Activated T-helper 2 cell treated with anti-CD3 and anti-CD28 coated beads, Interferon-gamma antibody, Interleukin-2, Interleukin-4, amounts not matched to agents 10 μg/mL and 5 μg/mL and 100 μg/mL, durations not matched to agents 14 hours and 24 hours and 36 hours (primary cell): ENCODE data around the gene WDR76. TPM values are rescaled to one million over a fixed set of nuclear protein-coding genes. Genes with fewer than 3 reads are reported as not detected.
"Not testable (repeated sequence)": the region's sequence is repeated elsewhere in the genome, so short reads cannot be mapped to it uniquely, and the experiment has no call there.

Experiments
- DNase-seq: peaks from one replicate; pipeline ENCODE4 v3.0.0; 2021; ENCODE audit warnings: low spot score
- H3K27ac Mint-ChIP-seq: one replicate; pipeline ENCODE4 v1.8.0; 2021; ENCODE audit warnings: mixed read lengths
- H3K27me3 Mint-ChIP-seq: one replicate; pipeline ENCODE4 v1.8.0; 2021; ENCODE audit warnings: low read depth, mixed read lengths
- H3K36me3 Mint-ChIP-seq: one replicate; pipeline ENCODE4 v1.8.0; 2021; ENCODE audit warnings: low read depth, mixed read lengths
- H3K4me1 Mint-ChIP-seq: one replicate; pipeline ENCODE4 v1.8.0; 2021; ENCODE audit warnings: low read depth, mixed read lengths
- H3K4me3 Mint-ChIP-seq: one replicate; pipeline ENCODE4 v1.8.0; 2021; ENCODE audit warnings: low read depth, mild to moderate bottlenecking, moderate library complexity, mixed read lengths
- H3K9me3 Mint-ChIP-seq: one replicate; pipeline ENCODE4 v1.8.0; 2021; ENCODE audit warnings: mixed read lengths
- intact Hi-C: fragments of 100-400 bp; cut with micrococcal nuclease; formaldehyde crosslinking; loops from one replicate; pipeline ENCODE4 v1.15.1; 2023
- total RNA-seq: library from RNA; stranded (reverse); gene quantifications from 2 replicates; pipeline ENCODE4 v1.2.3, GENCODE V29; 2022

WDR76 gene
- total RNA-seq, 1 donor from 2014 or later = 71.0 TPM

GRCh38 chr15:43799209-43799944 lies 27.4 kb upstream of the WDR76 start:
- Mint-ChIP-seq H3K27me3 (no peaks in the 10 kb centered on the region), H3K4me1 (peaks cover 34% of the 10 kb centered on the region), H3K27ac (peak overlapping the region; percentile 38), H3K4me3 (peak overlapping the region; percentile 30), H3K36me3 (peaks cover 80% of the 10 kb centered on the region), H3K9me3 (no peaks in the 10 kb centered on the region)
- intact Hi-C loops = no loop called here
- no peak for DNase-seq

DNA sequence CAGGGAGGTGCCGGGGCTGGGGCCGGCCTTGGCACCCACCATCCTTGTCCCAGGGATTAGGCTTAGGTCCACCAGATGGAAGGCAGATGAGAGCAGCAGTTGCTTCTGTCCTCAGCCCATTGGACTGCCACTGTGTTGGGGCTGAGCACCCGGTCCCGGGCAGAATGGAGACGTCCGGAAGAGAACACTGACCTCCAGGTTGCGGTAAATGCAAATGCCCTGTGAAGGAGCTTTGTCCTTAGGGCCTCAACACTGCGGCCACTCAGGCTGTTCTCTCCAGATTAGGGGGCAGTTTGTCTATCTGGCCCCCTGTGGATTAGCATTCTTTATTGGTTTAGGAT lies 26.9 kb upstream of the WDR76 start, which contains the start of gene SERINC4:
TSS of gene SERINC4 (minus strand) at position 276 of the 341 bp plus-strand sequence. CDS start at position 42, 234 bp downstream.
- peaks cover 80% of the 10 kb centered on the region for H3K36me3 Mint-ChIP-seq
- DNase-seq = no peak
- H3K9me3 Mint-ChIP-seq = no peaks in the 10 kb centered on the region
- H3K4me1 Mint-ChIP-seq = peaks cover 29% of the 10 kb centered on the region
- peak within 1 kb of the TSS; percentile 97 for H3K27ac Mint-ChIP-seq
- H3K4me3 Mint-ChIP-seq = peak within 1 kb of the TSS; percentile 100
- H3K27me3 Mint-ChIP-seq = no peaks in the 10 kb centered on the region
- intact Hi-C loops = loop anchor here (1.0 to 2.0 kb wide), 2 partner anchors 8 to 53 kb away; partner anchors contain the start of genes PDIA3 and SERF2

- Mint-ChIP-seq H3K4me3 (peak within 1 kb of the TSS; percentile 100), H3K4me1 (peaks cover 28% of the 10 kb centered on the region), H3K9me3 (no peaks in the 10 kb centered on the region), H3K36me3 (peaks cover 79% of the 10 kb centered on the region), H3K27me3 (no peaks in the 10 kb centered on the region), H3K27ac (peak within 1 kb of the TSS; percentile 97)
- intact Hi-C loops = loop anchor here (1.0 to 2.0 kb wide), 2 partner anchors 8 to 54 kb away; partner anchors contain the start of genes PDIA3 and SERF2
- DNase-seq = peak; percentile 88
Observed at GRCh38 chr15:43800286-43801141, 26.3 kb upstream of the WDR76 start, which contains the start of gene HYPK. TSS of gene HYPK (plus strand) at chr15:43800599. CDS start at chr15:43800623, 24 bp downstream.

- H3K9me3 Mint-ChIP-seq, H3K4me3 Mint-ChIP-seq, H3K27me3 Mint-ChIP-seq, H3K27ac Mint-ChIP-seq, DNase-seq, intact Hi-C loops: not testable (repeated sequence)
- Mint-ChIP-seq H3K36me3 (peaks cover 80% of the 10 kb centered on the region), H3K4me1 (peaks cover 25% of the 10 kb centered on the region)
Observed at GRCh38 chr15:43802676-43803075, 24.1 kb upstream of the WDR76 start.

- Mint-ChIP-seq H3K27ac (no peak overlapping the region), H3K27me3 (no peaks in the 10 kb centered on the region), H3K9me3 (no peaks in the 10 kb centered on the region), H3K36me3 (peaks cover 76% of the 10 kb centered on the region), H3K4me3 (no peak overlapping the region), H3K4me1 (peaks cover 3% of the 10 kb centered on the region)
- intact Hi-C loops = no loop called here
- no peak for DNase-seq
Observed at GRCh38 chr15:43808435-43808950, 18.3 kb upstream of the WDR76 start.

- Mint-ChIP-seq H3K27me3 (no peaks in the 10 kb centered on the region), H3K4me1 (peaks cover 3% of the 10 kb centered on the region), H3K36me3 (peaks cover 76% of the 10 kb centered on the region), H3K27ac (no peak overlapping the region), H3K4me3 (no peak overlapping the region), H3K9me3 (no peaks in the 10 kb centered on the region)
- intact Hi-C loops = no loop called here
- no peak for DNase-seq
Observed at GRCh38 chr15:43808960-43809678, 17.7 kb upstream of the WDR76 start.

DNA sequence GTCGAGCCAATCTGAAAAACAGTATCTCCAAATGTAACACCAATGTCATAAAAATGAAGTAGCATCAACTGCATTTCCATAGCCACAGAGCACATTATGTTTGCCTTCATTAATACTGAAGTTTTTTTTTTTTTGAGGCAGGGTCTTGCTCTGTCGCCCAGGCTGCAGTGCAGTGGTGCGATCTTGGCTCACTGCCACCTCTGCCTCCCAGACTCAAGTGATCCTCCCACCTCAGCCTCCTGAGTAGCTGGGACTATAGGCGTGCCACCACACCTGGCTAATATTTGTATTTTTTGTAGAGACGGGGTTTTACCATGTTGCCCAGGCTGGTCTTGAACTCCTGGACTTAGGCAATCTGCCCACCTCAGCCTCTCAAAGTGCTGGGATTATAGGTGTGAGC lies 11.7 kb upstream of the WDR76 start:
- H3K27me3 Mint-ChIP-seq, H3K9me3 Mint-ChIP-seq, H3K4me3 Mint-ChIP-seq, DNase-seq, intact Hi-C loops, H3K27ac Mint-ChIP-seq, H3K4me1 Mint-ChIP-seq: not testable (repeated sequence)
- peaks cover 62% of the 10 kb centered on the region for H3K36me3 Mint-ChIP-seq

GRCh38 chr15:43821505-43821904 lies 5.3 kb upstream of the WDR76 start:
- Mint-ChIP-seq H3K27me3 (no peaks in the 10 kb centered on the region), H3K36me3 (peaks cover 36% of the 10 kb centered on the region), H3K4me1 (peaks cover 20% of the 10 kb centered on the region), H3K4me3 (peak overlapping the region; percentile 44), H3K9me3 (no peaks in the 10 kb centered on the region), H3K27ac (no peak overlapping the region)
- no peak for DNase-seq
- intact Hi-C loops = loop anchor here (10.0 kb wide), 2 partner anchors 713 to 903 kb away; partner anchors contain the start of gene EIF3J

DNA sequence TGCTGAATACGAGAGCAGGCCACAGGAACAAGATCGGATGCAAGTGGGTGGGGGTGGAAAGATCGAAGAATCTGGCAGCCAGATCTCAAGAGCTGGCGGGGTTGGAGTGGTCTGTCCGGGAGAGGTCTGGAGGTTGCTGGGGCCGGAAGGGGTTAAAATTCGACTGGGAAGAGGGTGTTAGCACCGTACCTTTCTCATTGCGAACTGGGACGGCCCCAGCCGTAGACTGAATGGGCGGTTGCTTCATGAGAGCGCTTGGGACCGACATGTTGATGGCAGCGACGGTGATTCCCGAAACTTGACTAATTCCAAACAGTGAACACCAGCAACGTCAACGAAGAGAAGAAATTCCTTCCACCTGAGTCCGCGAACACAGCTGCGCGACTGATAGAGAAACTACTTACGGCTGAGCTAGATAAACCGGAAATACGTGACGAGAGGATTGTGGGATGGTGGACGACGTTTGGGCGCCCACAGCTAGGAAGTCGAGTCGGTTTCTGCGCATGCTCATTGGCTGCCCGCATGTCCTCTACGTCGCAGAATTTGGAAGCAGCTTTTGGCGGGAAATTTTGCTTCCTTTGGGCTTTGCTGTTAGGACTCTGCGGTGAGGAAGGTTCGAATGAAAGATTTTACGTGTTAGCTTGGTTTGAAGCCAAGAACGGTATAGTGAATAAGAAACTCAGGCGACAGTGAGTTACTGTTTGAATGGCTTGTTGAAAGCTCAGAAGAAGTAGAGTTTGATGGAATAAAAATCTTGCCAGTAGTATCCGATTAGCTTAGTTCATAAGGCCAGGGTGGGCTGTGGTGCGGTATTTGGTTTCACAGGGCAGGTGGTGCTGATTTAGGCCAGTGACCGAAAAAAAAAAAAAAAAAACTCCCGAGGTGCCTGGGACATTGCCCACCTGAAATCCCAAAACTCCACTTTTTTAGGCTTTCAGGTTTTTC lies 2.2 kb upstream of the WDR76 start, which contains the start of gene MFAP1:
TSS of gene MFAP1 (minus strand) at position 389 of the 945 bp plus-strand sequence. CDS start at position 268, 121 bp downstream.
- Mint-ChIP-seq H3K27me3 (no peaks in the 10 kb centered on the region), H3K27ac (peak within 1 kb of the TSS; percentile 98), H3K4me1 (peaks cover 28% of the 10 kb centered on the region), H3K9me3 (no peaks in the 10 kb centered on the region), H3K36me3 (peaks cover 40% of the 10 kb centered on the region), H3K4me3 (peak within 1 kb of the TSS; percentile 97)
- intact Hi-C loops = loop anchor here (1.0 to 10.0 kb wide), 4 partner anchors 32 to 900 kb away; partner anchors contain the start of genes EIF3J and SERF2
- DNase-seq = peak; percentile 91

- not testable (repeated sequence) for H3K27me3 Mint-ChIP-seq, H3K9me3 Mint-ChIP-seq, DNase-seq, H3K27ac Mint-ChIP-seq
- H3K4me1 Mint-ChIP-seq = peaks cover 32% of the 10 kb centered on the region
- H3K36me3 Mint-ChIP-seq = peaks cover 45% of the 10 kb centered on the region
- intact Hi-C loops = loop anchor here (10.0 kb wide), 2 partner anchors 709 to 899 kb away; partner anchors contain the start of gene EIF3J
- H3K4me3 Mint-ChIP-seq = peak overlapping the region; percentile 20
Observed at GRCh38 chr15:43825305-43825704, 1.5 kb upstream of the WDR76 start.

GRCh38 chr15:43826029-43826507 lies 734 bp upstream of the WDR76 start:
- H3K4me1 Mint-ChIP-seq = peaks cover 32% of the 10 kb centered on the region

More at GRCh38 chr15:43826029-43826507, 734 bp upstream of the WDR76 start:
- no peaks in the 10 kb centered on the region for H3K9me3 Mint-ChIP-seq
- H3K27ac Mint-ChIP-seq = peak overlapping the region; percentile 94
- H3K27me3 Mint-ChIP-seq = no peaks in the 10 kb centered on the region
- H3K36me3 Mint-ChIP-seq = peaks cover 51% of the 10 kb centered on the region
- no peak for DNase-seq
- peak overlapping the region; percentile 92 for H3K4me3 Mint-ChIP-seq
- intact Hi-C loops = loop anchor here (10.0 kb wide), 2 partner anchors 709 to 899 kb away; partner anchors contain the start of gene EIF3J
